ENCODE results near the gene KDM1B.

The KDM1B gene

GRCh38 chr6:18241208-18242038 lies 86.2 kb downstream of the KDM1B start:
- Mint-ChIP-seq H3K4me3 (no peak overlapping the region), H3K27ac (no peak overlapping the region), H3K36me3 (ENCODE audit: low read depth) (peaks cover 90% of the 10 kb centered on the region), H3K9me3 (no peaks in the 10 kb centered on the region), H3K27me3 (no peaks in the 10 kb centered on the region), H3K4me1 (ENCODE audit: low read depth) (peaks cover 6% of the 10 kb centered on the region)
- intact Hi-C loops (cut with micrococcal nuclease), result no loop called here

DNA sequence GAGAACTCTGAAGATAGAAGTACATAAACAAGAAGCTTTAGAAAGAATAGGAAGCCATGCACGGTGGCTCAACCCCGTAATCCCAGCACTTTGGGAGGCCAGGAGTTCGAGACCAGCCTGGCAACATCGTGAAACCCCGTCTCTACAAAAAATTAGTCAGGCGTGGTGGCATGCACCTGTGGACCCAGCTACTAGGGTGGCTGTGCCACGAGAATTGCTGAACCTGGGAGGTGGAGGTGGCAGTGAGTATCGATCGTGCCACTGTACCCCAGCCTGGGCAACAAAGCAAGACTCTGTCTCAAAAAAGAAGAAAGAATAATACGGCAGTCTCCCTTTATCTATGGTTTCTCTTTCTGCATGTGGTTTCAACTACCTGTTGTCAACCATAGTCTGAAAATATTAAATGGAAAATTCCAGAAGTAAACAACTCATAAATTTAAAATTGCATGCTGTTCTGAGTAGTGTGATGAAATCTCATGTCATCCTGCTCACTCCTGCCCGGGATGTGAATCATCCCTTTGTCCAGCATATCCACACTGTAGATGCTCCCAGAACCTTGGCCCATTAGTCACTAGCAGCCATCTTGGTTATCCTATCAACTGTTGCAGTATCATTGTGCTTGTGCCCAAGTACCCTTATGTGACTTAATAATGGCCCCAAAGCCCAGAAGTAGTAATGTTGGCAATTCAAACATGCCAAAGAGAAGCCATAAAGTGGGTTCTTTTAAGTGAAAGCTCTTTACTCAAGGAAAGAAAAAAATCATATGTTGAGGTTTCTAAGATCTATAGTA lies 87.0 kb downstream of the KDM1B start:
- no peak overlapping the region for H3K4me3 Mint-ChIP-seq
- intact Hi-C loops (cut with micrococcal nuclease), result no loop called here
- H3K27me3 Mint-ChIP-seq, result no peaks in the 10 kb centered on the region
- no peak overlapping the region for H3K27ac Mint-ChIP-seq
- peaks cover 6% of the 10 kb centered on the region for H3K4me1 Mint-ChIP-seq (ENCODE audit: low read depth)
- H3K9me3 Mint-ChIP-seq, result no peaks in the 10 kb centered on the region
- H3K36me3 Mint-ChIP-seq (ENCODE audit: low read depth), result peaks cover 83% of the 10 kb centered on the region

DNA sequence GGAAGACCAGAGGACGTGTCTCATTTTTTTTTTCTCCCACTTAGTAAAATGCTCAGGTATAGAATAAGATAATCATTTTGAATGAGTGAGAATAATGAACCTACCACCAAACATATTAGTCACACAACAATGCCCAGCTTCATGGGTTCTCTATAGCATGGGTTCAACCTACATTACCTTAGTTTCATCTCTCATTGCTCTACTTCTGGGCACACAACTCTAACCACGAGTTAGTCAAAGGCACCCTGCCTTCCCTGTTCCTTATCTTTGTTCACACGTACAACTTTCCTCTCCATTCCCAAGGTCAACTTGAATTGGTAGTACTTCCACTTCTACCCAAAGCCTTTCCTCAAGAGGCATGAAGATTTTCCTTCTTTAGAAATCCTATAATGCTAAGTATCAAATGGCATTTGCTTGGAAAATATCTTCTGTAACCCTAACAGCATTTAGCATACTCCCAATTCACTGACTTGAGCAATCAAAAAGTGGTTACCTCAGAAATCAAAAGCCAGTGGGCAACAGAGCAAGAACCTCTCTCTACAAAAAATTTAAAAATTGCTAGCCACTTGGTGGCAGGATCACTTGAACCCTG lies 88.2 kb downstream of the KDM1B start:
- H3K27ac Mint-ChIP-seq, result no peak overlapping the region
- no peaks in the 10 kb centered on the region for H3K27me3 Mint-ChIP-seq
- H3K36me3 Mint-ChIP-seq (ENCODE audit: low read depth), result peaks cover 83% of the 10 kb centered on the region
- peaks cover 6% of the 10 kb centered on the region for H3K4me1 Mint-ChIP-seq (ENCODE audit: low read depth)
- intact Hi-C loops (cut with micrococcal nuclease), result no loop called here
- H3K4me3 Mint-ChIP-seq, result no peak overlapping the region
- H3K9me3 Mint-ChIP-seq, result no peaks in the 10 kb centered on the region

GRCh38 chr6:18244251-18244650 lies 89.0 kb downstream of the KDM1B start:
- no peak overlapping the region for H3K27ac Mint-ChIP-seq

DNA sequence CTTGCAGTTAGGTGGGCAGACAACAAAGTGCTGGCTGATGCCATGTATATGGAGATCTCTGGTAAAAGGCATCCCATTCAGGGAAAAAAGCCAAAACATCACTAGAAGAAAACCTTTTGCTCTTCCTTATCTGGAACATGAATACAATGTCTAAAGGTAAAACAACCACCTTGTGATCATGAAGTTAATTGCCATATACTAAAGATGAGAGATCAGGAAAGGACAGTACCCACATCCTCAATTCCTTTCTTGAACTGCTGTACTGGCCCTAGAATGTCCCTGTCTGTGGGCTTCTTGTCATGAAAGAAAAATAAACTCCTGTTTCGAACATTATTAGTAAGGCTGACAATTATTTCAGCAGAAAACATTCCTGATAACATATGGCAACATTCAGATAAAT lies 89.9 kb downstream of the KDM1B start:
- H3K9me3 Mint-ChIP-seq, result no peaks in the 10 kb centered on the region
- peaks cover 6% of the 10 kb centered on the region for H3K4me1 Mint-ChIP-seq (ENCODE audit: low read depth)
- no peak overlapping the region for H3K27ac Mint-ChIP-seq
- H3K36me3 Mint-ChIP-seq (ENCODE audit: low read depth), result peaks cover 88% of the 10 kb centered on the region
- H3K27me3 Mint-ChIP-seq, result no peaks in the 10 kb centered on the region
- intact Hi-C loops (cut with micrococcal nuclease), result no loop called here
- H3K4me3 Mint-ChIP-seq, result no peak overlapping the region

More at GRCh38 chr6:18244251-18244650, 89.0 kb downstream of the KDM1B start:
- H3K4me1 Mint-ChIP-seq (ENCODE audit: low read depth), result peaks cover 6% of the 10 kb centered on the region
- no peaks in the 10 kb centered on the region for H3K9me3 Mint-ChIP-seq
- H3K4me3 Mint-ChIP-seq, result no peak overlapping the region
- intact Hi-C loops (cut with micrococcal nuclease), result no loop called here
- H3K36me3 Mint-ChIP-seq (ENCODE audit: low read depth), result peaks cover 83% of the 10 kb centered on the region
- no peaks in the 10 kb centered on the region for H3K27me3 Mint-ChIP-seq

GRCh38 chr6:18245642-18246041 lies 90.4 kb downstream of the KDM1B start:
- H3K4me1 Mint-ChIP-seq (ENCODE audit: low read depth), result peaks cover 6% of the 10 kb centered on the region
- H3K27ac Mint-ChIP-seq, result no peak overlapping the region
- intact Hi-C loops (cut with micrococcal nuclease), result no loop called here
- peaks cover 92% of the 10 kb centered on the region for H3K36me3 Mint-ChIP-seq (ENCODE audit: low read depth)
- no peak overlapping the region for H3K4me3 Mint-ChIP-seq
- no peaks in the 10 kb centered on the region for H3K9me3 Mint-ChIP-seq
- H3K27me3 Mint-ChIP-seq, result no peaks in the 10 kb centered on the region

GRCh38 chr6:18246205-18246604 lies 91.0 kb downstream of the KDM1B start:
- Mint-ChIP-seq H3K4me3 (no peak overlapping the region), H3K36me3 (ENCODE audit: low read depth) (peaks cover 88% of the 10 kb centered on the region), H3K4me1 (ENCODE audit: low read depth) (peaks cover 6% of the 10 kb centered on the region), H3K27ac (no peak overlapping the region), H3K27me3 (no peaks in the 10 kb centered on the region), H3K9me3 (no peaks in the 10 kb centered on the region)
- intact Hi-C loops (cut with micrococcal nuclease), result no loop called here

DNA sequence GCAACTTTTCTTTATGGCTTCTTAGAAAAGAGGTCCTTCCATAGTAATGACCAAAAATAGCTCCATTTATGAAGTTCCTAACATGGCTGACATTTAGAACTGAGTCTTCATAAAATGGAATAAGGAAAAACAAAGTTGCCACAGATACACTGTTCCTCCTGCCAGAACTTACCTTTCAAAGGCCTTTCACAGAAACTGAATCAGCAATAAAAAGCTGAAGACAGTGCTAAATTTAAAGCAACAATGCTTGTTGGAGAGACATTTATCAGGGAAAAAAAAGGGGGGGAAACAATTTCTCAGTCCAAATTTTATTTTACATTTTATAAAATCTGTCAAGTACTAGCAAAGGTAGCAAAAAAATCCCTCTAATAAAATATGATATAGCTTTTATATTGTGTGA lies 91.8 kb downstream of the KDM1B start:
- H3K27me3 Mint-ChIP-seq, result no peaks in the 10 kb centered on the region
- intact Hi-C loops (cut with micrococcal nuclease), result no loop called here

GRCh38 chr6:18248698-18249097 lies 93.5 kb downstream of the KDM1B start:
- Mint-ChIP-seq H3K27me3 (no peaks in the 10 kb centered on the region), H3K9me3 (no peaks in the 10 kb centered on the region), H3K27ac (no peak overlapping the region), H3K36me3 (ENCODE audit: low read depth) (peaks cover 88% of the 10 kb centered on the region), H3K4me3 (no peak overlapping the region), H3K4me1 (ENCODE audit: low read depth) (peaks cover under 1% of the 10 kb centered on the region)
- intact Hi-C loops (cut with micrococcal nuclease), result no loop called here

More for the DNA sequence above, 91.8 kb downstream of the KDM1B start:
- H3K27ac Mint-ChIP-seq, result no peak overlapping the region
- H3K4me3 Mint-ChIP-seq, result no peak overlapping the region
- no peaks in the 10 kb centered on the region for H3K9me3 Mint-ChIP-seq
- peaks cover 88% of the 10 kb centered on the region for H3K36me3 Mint-ChIP-seq (ENCODE audit: low read depth)
- H3K4me1 Mint-ChIP-seq (ENCODE audit: low read depth), result peaks cover 6% of the 10 kb centered on the region

GRCh38 chr6:18249271-18249670 lies 94.0 kb downstream of the KDM1B start:
- no peak overlapping the region for H3K27ac Mint-ChIP-seq
- peaks cover 88% of the 10 kb centered on the region for H3K36me3 Mint-ChIP-seq (ENCODE audit: low read depth)
- intact Hi-C loops (cut with micrococcal nuclease), result no loop called here
- no peak overlapping the region for H3K4me3 Mint-ChIP-seq
- H3K9me3 Mint-ChIP-seq, result no peaks in the 10 kb centered on the region
- no peaks in the 10 kb centered on the region for H3K4me1 Mint-ChIP-seq (ENCODE audit: low read depth)
- no peaks in the 10 kb centered on the region for H3K27me3 Mint-ChIP-seq

GRCh38 chr6:18253635-18254034 lies 98.4 kb downstream of the KDM1B start:
- Mint-ChIP-seq H3K4me1 (ENCODE audit: low read depth) (peaks cover 6% of the 10 kb centered on the region), H3K36me3 (ENCODE audit: low read depth) (peaks cover 88% of the 10 kb centered on the region), H3K9me3 (no peaks in the 10 kb centered on the region), H3K4me3 (no peak overlapping the region), H3K27me3 (no peaks in the 10 kb centered on the region), H3K27ac (no peak overlapping the region)
- intact Hi-C loops (cut with micrococcal nuclease), result no loop called here

- no peaks in the 10 kb centered on the region for H3K9me3 Mint-ChIP-seq
- peak overlapping the region; percentile 26 for H3K27ac Mint-ChIP-seq
- intact Hi-C loops (cut with micrococcal nuclease), result no loop called here
- H3K4me1 Mint-ChIP-seq (ENCODE audit: low read depth), result peaks cover 12% of the 10 kb centered on the region
- H3K4me3 Mint-ChIP-seq, result no peak overlapping the region
- H3K27me3 Mint-ChIP-seq, result no peaks in the 10 kb centered on the region
- H3K36me3 Mint-ChIP-seq (ENCODE audit: low read depth), result peaks cover 81% of the 10 kb centered on the region
Measured at GRCh38 chr6:18254793-18255192, 99.6 kb downstream of the KDM1B start.

DNA sequence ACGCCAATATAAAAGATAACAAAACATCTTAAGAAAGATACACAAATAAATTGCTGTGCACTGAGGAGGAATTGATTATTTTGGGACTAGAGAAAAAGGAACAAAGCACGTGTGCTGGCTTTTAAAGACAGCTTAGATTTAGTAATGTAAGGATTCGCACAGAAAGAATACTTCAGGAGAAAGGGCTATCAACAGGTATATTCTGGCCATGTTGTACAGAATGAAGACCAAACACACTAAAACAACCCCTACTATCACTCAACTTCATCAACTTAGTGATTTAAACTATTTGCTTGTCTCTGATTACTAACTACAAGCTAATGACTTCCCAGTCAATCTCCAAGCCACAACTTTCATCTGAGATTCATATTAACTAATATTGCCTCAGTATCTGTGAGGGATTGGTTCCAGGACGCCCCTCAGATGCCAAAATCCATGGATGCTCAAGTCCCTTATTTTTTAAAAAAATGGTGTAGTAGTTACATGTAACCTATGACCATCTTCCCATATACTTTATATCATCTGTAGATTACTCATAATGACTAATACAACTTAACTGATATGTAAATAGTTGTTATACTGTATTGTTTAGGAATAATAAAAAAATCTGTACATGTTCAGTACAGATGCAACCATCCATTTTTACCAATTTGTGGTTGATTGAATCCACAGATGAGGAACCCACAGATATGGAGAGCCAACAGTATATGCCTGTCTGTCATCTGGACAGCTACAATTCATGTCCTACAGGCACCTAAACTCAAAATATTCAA lies 104.6 kb downstream of the KDM1B start:
- peak overlapping the region; percentile 98 for H3K4me3 Mint-ChIP-seq
- peaks cover 40% of the 10 kb centered on the region for H3K4me1 Mint-ChIP-seq (ENCODE audit: low read depth)
- no peaks in the 10 kb centered on the region for H3K27me3 Mint-ChIP-seq
- H3K36me3 Mint-ChIP-seq (ENCODE audit: low read depth), result peaks cover 71% of the 10 kb centered on the region
- intact Hi-C loops (cut with micrococcal nuclease), result loop anchor here (5.0 to 10.0 kb wide), 4 partner anchors 62 to 242 kb away; partner anchors contain the start of genes KDM1B, RNF144B and TPMT
- no peaks in the 10 kb centered on the region for H3K9me3 Mint-ChIP-seq
- H3K27ac Mint-ChIP-seq, result peak overlapping the region; percentile 96

Measured in dendritic cell treated with granulocyte-macrophage colony-stimulating factor and Interleukin-4, amounts not matched to agents 40 ng/mL and 50 ng/mL, for 4 days (primary cell).